ENCODE measurements around the gene FCGR3B. TPM values are rescaled to one million over a fixed set of nuclear protein-coding genes. Genes with fewer than 3 reads are reported as not detected.
"Not testable (repeated sequence)": the region's sequence is repeated elsewhere in the genome, so short reads cannot be mapped to it uniquely, and the experiment has no call there.

The FCGR3B gene
- total and polyA plus RNA-seq, 2 donors (not counting 1 experiment from before 2014, with no cell fraction given) = 0.13 TPM; not detected in 1

DNA sequence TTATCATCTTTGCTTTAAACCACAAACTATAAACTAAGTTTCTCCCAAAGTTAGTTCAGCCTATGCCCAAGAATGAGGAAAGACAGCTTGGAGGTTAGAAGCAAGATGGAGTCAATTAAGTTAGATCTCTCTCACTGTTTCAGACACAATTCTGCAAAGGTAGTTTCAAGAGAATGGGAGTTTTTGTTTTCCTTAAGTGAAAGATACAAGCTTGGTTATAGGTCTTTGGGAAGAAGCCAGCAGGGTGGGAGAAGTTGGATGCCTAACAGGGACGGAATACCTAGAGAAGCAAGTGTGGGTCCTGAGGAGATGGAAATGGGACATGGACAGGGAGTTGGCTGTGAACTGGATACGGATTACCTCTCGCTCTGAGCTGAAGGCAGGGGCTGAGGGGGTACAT is 6.0 kb upstream of the FCGR3B start:
- H3K27me3 ChIP-seq (replicated peaks in 1 of 4; ENCODE audit: control extremely low read depth in 1 of 4, control insufficient read depth in 3 of 4, insufficient read depth in 4 of 4, low read length in 3 of 4); DNase-seq; H3K4me3 Mint-ChIP-seq; H3K27ac ChIP-seq (ENCODE audit: low read length in 2 of 2); H3K27ac Mint-ChIP-seq; H2AFZ ChIP-seq (ENCODE audit: insufficient read depth, low read depth, low read length, poor library complexity, severe bottlenecking); H3K9ac ChIP-seq (ENCODE audit: low read length); CTCF ChIA-PET; H3K9me3 ChIP-seq (ENCODE audit: control extremely low read depth in 1 of 3, control insufficient read depth in 2 of 3, insufficient read depth in 1 of 3, low read length in 2 of 3); H3K4me3 ChIP-seq (ENCODE audit: control extremely low read depth in 1 of 5, extremely low read depth in 1 of 5, insufficient read depth in 1 of 5, low read depth in 2 of 5, low read length in 4 of 5); H3K4me1 Mint-ChIP-seq; H3K36me3 ChIP-seq (replicated peaks in 1 of 2; ENCODE audit: control extremely low read depth in 1 of 2, control insufficient read depth in 1 of 2, extremely low read depth in 1 of 2, insufficient read depth in 2 of 2, low read length in 1 of 2); H4K20me1 ChIP-seq (ENCODE audit: control insufficient read depth, insufficient read depth, low read length, poor library complexity, severe bottlenecking); H3K79me2 ChIP-seq (ENCODE audit: control insufficient read depth, insufficient read depth, low read length); H3K9me3 Mint-ChIP-seq (ENCODE audit: insufficient read depth); H3K27me3 Mint-ChIP-seq; POLR2A ChIA-PET; H3K4me2 ChIP-seq (replicated peaks; ENCODE audit: low read depth, low read length, poor library complexity, severe bottlenecking); ATAC-seq (ENCODE audit: low read depth); intact Hi-C loops (cut with micrococcal nuclease); H3K4me1 ChIP-seq (ENCODE audit: control insufficient read depth in 2 of 2, insufficient read depth in 2 of 2, low read length in 2 of 2): not testable (repeated sequence)
- 94% methylated on average over 2 of the region's 3 CpGs for WGBS (ENCODE audit: insufficient coverage)

- H3K27ac ChIP-seq (ENCODE audit: low read length in 2 of 2); DNase-seq; H3K9me3 ChIP-seq (ENCODE audit: control extremely low read depth in 1 of 3, control insufficient read depth in 2 of 3, insufficient read depth in 1 of 3, low read length in 2 of 3); H3K4me1 Mint-ChIP-seq; H3K27me3 Mint-ChIP-seq; H3K4me3 ChIP-seq (ENCODE audit: control extremely low read depth in 1 of 5, extremely low read depth in 1 of 5, insufficient read depth in 1 of 5, low read depth in 2 of 5, low read length in 4 of 5); H3K9me3 Mint-ChIP-seq (ENCODE audit: insufficient read depth); H3K27me3 ChIP-seq (replicated peaks in 1 of 4; ENCODE audit: control extremely low read depth in 1 of 4, control insufficient read depth in 3 of 4, insufficient read depth in 4 of 4, low read length in 3 of 4); H3K36me3 ChIP-seq (replicated peaks in 1 of 2; ENCODE audit: control extremely low read depth in 1 of 2, control insufficient read depth in 1 of 2, extremely low read depth in 1 of 2, insufficient read depth in 2 of 2, low read length in 1 of 2); CTCF ChIA-PET; H2AFZ ChIP-seq (ENCODE audit: insufficient read depth, low read depth, low read length, poor library complexity, severe bottlenecking); intact Hi-C loops (cut with micrococcal nuclease); H3K4me2 ChIP-seq (replicated peaks; ENCODE audit: low read depth, low read length, poor library complexity, severe bottlenecking); H3K9ac ChIP-seq (ENCODE audit: low read length); POLR2A ChIA-PET; H3K4me1 ChIP-seq (ENCODE audit: control insufficient read depth in 2 of 2, insufficient read depth in 2 of 2, low read length in 2 of 2); H3K79me2 ChIP-seq (ENCODE audit: control insufficient read depth, insufficient read depth, low read length); H3K4me3 Mint-ChIP-seq; ATAC-seq (ENCODE audit: low read depth); H3K27ac Mint-ChIP-seq; H4K20me1 ChIP-seq (ENCODE audit: control insufficient read depth, insufficient read depth, low read length, poor library complexity, severe bottlenecking): not testable (repeated sequence)
- no CpG with 5 or more reads among the region's 1 CpG for whole genome bisulfite sequencing (ENCODE audit: insufficient coverage)
Observed at GRCh38 chr1:161636189-161636782, 5.3 kb upstream of the FCGR3B start.

DNA sequence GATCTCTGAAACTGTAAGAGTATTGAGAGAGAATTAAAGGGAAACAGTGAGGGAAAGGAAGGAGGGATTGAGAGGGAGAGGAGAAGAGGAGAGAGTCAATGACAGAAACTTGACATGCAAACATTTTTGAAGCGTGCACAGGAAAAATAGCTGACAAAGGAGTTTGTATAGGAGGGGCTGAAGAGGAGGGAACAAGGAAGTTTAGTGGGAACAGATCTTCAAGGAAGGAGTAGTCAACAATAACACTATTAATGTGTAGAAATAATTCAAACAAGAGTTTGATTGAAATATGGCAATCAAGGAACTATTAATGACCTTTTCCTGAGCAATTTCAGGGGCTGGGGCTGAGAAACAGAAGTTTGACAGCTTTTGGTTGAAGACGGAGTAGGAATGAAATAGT is 4.0 kb upstream of the FCGR3B start:
- H3K27ac Mint-ChIP-seq; H3K4me3 Mint-ChIP-seq; H4K20me1 ChIP-seq (ENCODE audit: control insufficient read depth, insufficient read depth, low read length, poor library complexity, severe bottlenecking); POLR2A ChIA-PET; DNase-seq; H3K79me2 ChIP-seq (ENCODE audit: control insufficient read depth, insufficient read depth, low read length); H3K4me3 ChIP-seq (ENCODE audit: control extremely low read depth in 1 of 5, extremely low read depth in 1 of 5, insufficient read depth in 1 of 5, low read depth in 2 of 5, low read length in 4 of 5); H3K4me1 Mint-ChIP-seq; H2AFZ ChIP-seq (ENCODE audit: insufficient read depth, low read depth, low read length, poor library complexity, severe bottlenecking); H3K27ac ChIP-seq (ENCODE audit: low read length in 2 of 2); ATAC-seq (ENCODE audit: low read depth); H3K9me3 Mint-ChIP-seq (ENCODE audit: insufficient read depth); H3K9me3 ChIP-seq (ENCODE audit: control extremely low read depth in 1 of 3, control insufficient read depth in 2 of 3, insufficient read depth in 1 of 3, low read length in 2 of 3); CTCF ChIA-PET; intact Hi-C loops (cut with micrococcal nuclease); H3K27me3 ChIP-seq (replicated peaks in 1 of 4; ENCODE audit: control extremely low read depth in 1 of 4, control insufficient read depth in 3 of 4, insufficient read depth in 4 of 4, low read length in 3 of 4); H3K27me3 Mint-ChIP-seq; H3K4me2 ChIP-seq (replicated peaks; ENCODE audit: low read depth, low read length, poor library complexity, severe bottlenecking); H3K36me3 ChIP-seq (replicated peaks in 1 of 2; ENCODE audit: control extremely low read depth in 1 of 2, control insufficient read depth in 1 of 2, extremely low read depth in 1 of 2, insufficient read depth in 2 of 2, low read length in 1 of 2); H3K4me1 ChIP-seq (ENCODE audit: control insufficient read depth in 2 of 2, insufficient read depth in 2 of 2, low read length in 2 of 2); H3K9ac ChIP-seq (ENCODE audit: low read length): not testable (repeated sequence)
- no CpG with 5 or more reads among the region's 2 CpGs for WGBS (ENCODE audit: insufficient coverage)

DNA sequence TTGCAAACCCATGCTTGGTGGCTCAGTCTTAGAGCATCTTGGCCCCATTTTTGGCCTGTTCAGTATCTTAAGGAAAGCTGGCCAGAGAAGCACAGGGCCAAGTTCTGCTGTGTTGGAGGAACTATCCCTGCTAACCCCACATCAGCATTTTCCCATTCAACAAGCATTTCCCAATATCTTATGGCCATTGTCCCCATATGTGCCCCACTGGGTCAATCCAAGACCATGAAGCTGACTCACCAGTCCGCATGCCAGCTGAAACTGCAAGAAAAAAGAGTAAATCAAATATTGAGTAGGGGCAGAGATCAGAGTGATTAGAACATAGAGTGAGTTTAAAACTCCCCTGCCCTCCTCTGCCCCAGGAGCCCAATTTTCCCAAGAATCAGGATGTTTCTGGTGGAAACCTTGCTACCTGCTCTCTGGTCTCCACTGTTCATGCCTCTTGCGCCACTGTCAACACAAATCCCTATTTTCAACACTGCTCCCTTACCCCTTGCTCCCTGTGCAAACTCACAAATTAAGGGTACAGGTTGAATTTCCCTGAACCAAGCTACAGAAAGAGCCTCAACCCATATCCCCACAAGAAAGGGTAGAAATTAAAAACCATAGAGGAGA is 741 bp downstream of the FCGR3B start:
- H3K4me2 ChIP-seq (replicated peaks; ENCODE audit: low read depth, low read length, poor library complexity, severe bottlenecking); H3K9ac ChIP-seq (ENCODE audit: low read length); H3K27ac Mint-ChIP-seq; H3K9me3 ChIP-seq (ENCODE audit: control extremely low read depth in 1 of 3, control insufficient read depth in 2 of 3, insufficient read depth in 1 of 3, low read length in 2 of 3); H3K27ac ChIP-seq (ENCODE audit: low read length in 2 of 2); H3K4me3 ChIP-seq (ENCODE audit: control extremely low read depth in 1 of 5, extremely low read depth in 1 of 5, insufficient read depth in 1 of 5, low read depth in 2 of 5, low read length in 4 of 5); CTCF ChIA-PET; H3K9me3 Mint-ChIP-seq (ENCODE audit: insufficient read depth); ATAC-seq (ENCODE audit: low read depth); DNase-seq; POLR2A ChIA-PET; H4K20me1 ChIP-seq (ENCODE audit: control insufficient read depth, insufficient read depth, low read length, poor library complexity, severe bottlenecking); H2AFZ ChIP-seq (ENCODE audit: insufficient read depth, low read depth, low read length, poor library complexity, severe bottlenecking); H3K4me1 ChIP-seq (ENCODE audit: control insufficient read depth in 2 of 2, insufficient read depth in 2 of 2, low read length in 2 of 2); H3K36me3 ChIP-seq (replicated peaks in 1 of 2; ENCODE audit: control extremely low read depth in 1 of 2, control insufficient read depth in 1 of 2, extremely low read depth in 1 of 2, insufficient read depth in 2 of 2, low read length in 1 of 2); H3K4me1 Mint-ChIP-seq; H3K27me3 Mint-ChIP-seq; H3K79me2 ChIP-seq (ENCODE audit: control insufficient read depth, insufficient read depth, low read length); H3K27me3 ChIP-seq (replicated peaks in 1 of 4; ENCODE audit: control extremely low read depth in 1 of 4, control insufficient read depth in 3 of 4, insufficient read depth in 4 of 4, low read length in 3 of 4); intact Hi-C loops (cut with micrococcal nuclease); H3K4me3 Mint-ChIP-seq: not testable (repeated sequence)
- no CpG with 5 or more reads among the region's 2 CpGs for WGBS (ENCODE audit: insufficient coverage)
